EH (cell line): ENCODE data around the gene TMEM62.
A peak's percentile ranks its signal among the peaks of the same experiment; 100 is the strongest.
"Not testable (repeated sequence)": the region's sequence is repeated elsewhere in the genome, so short reads cannot be mapped to it uniquely, and the experiment has no call there.

ENCODE experiments used
- DNase-seq: peaks from one replicate; pipeline ENCODE4 v3.0.0-alpha.2; 2015; ENCODE audit warnings: low read depth

The TMEM62 gene

GRCh38 chr15:43177147-43177546, 43.8 kb downstream of the TMEM62 start:
- not testable (repeated sequence) for DNase-seq

GRCh38 chr15:43183270-43183669, 49.9 kb downstream of the TMEM62 start:
- DNase-seq = no peak

GRCh38 chr15:43184407-43185124, 51.2 kb downstream of the TMEM62 start:
- DNase-seq = no peak

- peak; percentile 94 for DNase-seq
Measured at GRCh38 chr15:43185157-43186002, 52.0 kb downstream of the TMEM62 start, which contains the start of gene CCNDBP1. Gene CCNDBP1 (plus strand): TSS chr15:43185403. CDS start chr15:43185499, 96 bp downstream.

DNA sequence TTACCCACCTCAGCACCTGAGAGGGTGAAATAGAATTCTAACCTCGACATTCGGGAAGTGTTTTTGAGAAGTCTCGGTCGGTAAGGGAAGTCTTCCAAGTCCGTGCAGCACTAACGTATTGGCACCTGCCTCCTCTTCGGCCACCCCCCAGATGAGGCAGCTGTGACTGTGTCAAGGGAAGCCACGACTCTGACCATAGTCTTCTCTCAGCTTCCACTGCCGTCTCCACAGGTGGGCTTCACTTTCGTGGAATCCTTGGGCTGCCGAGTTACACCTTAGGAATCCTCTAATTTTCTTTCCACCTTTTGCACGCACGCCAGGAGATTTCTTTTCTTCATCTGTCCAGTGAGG, 52.6 kb downstream of the TMEM62 start:
- no peak for DNase-seq

GRCh38 chr15:43187544-43188155, 54.3 kb downstream of the TMEM62 start:
- DNase-seq = peak; percentile 70

GRCh38 chr15:43189296-43189695, 55.9 kb downstream of the TMEM62 start:
- no peak for DNase-seq

- DNase-seq = no peak
Measured at GRCh38 chr15:43190178-43190577, 56.8 kb downstream of the TMEM62 start.

DNA sequence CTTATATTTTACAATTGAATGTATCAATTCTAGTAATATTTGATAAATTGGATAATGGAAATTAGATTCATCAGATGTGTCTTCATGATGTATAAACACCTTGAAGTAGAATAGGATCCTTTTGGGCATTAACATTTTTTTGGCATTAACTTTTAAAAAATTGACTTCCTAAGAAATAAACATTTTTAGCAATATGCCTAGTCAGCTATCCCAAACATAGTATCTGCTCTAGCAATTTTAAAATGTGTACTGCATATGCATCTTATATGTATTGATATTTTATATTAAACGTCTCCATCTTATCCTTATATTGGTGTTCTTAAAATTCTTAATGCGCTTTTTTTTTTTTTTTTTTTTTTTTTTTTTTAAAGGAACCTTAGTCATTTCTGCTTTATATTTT, 60.3 kb downstream of the TMEM62 start:
- DNase-seq = no peak

DNA sequence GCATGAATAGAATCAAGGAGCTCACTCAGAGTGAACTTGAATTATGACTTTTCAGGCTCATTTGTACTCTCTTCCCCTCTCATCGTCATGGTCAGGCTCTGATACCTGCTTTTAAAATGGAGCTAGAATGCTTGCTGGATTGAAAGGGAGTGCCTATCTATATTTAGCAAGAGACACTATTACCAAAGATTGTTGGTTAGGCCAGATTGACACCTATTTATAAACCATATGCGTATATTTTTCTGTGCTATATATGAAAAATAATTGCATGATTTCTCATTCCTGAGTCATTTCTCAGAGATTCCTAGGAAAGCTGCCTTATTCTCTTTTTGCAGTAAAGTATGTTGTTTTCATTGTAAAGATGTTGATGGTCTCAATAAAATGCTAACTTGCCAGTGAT, 61.4 kb downstream of the TMEM62 start:
- peak; percentile 25 for DNase-seq

GRCh38 chr15:43196760-43197548, 63.6 kb downstream of the TMEM62 start:
- DNase-seq = no peak

DNA sequence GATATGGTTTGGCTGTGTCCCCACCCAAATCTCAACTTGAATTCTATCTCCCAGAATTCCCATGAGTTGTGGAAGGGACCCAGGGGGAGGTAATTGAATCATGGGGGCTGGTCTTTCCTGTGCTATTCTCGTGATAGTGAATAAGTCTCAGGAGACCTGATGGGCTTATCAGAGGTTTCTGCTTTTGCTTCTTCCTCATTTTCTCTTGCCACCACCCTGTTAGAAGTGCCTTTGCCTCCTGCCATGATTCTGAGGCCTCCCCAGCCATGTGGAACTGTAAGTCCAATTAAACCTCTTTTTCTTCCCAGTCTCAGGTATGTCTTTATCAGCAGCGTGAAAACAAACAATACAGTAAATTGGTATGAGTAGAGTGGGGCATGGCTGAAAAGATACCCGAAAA, 64.4 kb downstream of the TMEM62 start:
- not testable (repeated sequence) for DNase-seq

DNA sequence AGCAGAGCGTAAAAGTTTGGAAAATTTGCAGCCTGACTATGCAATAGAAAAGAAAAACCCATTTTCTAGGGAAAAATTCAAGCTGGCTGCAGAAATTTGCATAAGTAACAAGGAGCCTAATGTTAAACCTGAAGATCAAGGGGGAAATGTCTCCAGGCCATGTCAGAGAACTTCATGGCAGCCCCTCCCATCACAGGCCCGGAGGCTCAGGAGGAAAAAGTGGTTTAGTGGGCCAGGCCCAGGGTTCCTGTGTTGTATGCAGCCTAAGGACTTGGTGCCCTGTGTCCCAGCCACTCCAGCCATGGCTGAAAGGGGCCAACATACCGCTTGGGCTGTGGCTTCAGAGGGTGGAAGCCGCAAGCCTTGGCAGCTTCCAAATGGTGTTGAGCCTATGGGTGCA, 65.2 kb downstream of the TMEM62 start:
- not testable (repeated sequence) for DNase-seq

- DNase-seq = no peak
Measured at GRCh38 chr15:43198992-43199391, 65.6 kb downstream of the TMEM62 start.

DNA sequence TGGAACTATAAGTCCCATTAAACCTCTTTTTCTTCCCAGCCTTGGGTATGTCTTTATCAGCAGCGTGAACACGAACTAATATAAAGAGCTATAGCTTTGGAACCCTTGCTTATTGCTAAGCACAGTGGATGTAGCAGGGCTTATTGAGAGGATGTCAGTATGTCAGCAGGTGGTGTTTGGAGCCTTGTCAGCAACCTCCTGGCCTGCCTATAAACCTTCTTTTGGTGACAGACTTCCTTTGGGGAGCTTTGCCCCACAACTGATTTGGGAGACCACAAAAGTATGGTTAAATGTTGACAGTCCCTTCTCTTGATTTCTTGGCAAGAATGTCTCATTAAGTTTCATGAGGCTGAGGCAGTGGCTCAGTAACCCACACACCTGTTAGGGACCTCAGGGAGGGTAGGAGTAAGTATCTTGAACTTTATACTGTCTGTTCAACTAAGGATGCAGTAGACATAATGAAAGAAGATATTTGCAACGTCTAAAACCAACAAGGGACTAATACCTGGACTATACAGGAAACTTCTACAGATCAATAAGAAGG, 66.6 kb downstream of the TMEM62 start:
- DNase-seq = no peak

- DNase-seq = peak; percentile 72
Measured at GRCh38 chr15:43204016-43204901, 70.9 kb downstream of the TMEM62 start.

GRCh38 chr15:43206054-43206453, 72.7 kb downstream of the TMEM62 start:
- DNase-seq = no peak

- DNase-seq = no peak
Measured at GRCh38 chr15:43207024-43207423, 73.6 kb downstream of the TMEM62 start.

GRCh38 chr15:43208052-43209002, 74.9 kb downstream of the TMEM62 start:
- DNase-seq = no peak
